Measurements from ENCODE around the gene ST6GALNAC3.

- no peak for TF ChIP-seq ELF4 (IDR thresholded peaks at IDR 0.05)
- no peak for TF ChIP-seq SP1 (IDR thresholded peaks at IDR 0.05)
- no peak for TF ChIP-seq FOXM1 (IDR thresholded peaks at IDR 0.05; ENCODE audit: borderline replicate concordance)
- TF ChIP-seq CTBP1 (IDR thresholded peaks at IDR 0.05; ENCODE audit: borderline replicate concordance), result no peak
- no peak for TF ChIP-seq BHLHE40 (IDR thresholded peaks at IDR 0.05; ENCODE audit: borderline replicate concordance)
- TF ChIP-seq ZNF384 (IDR thresholded peaks at IDR 0.05), result no peak
- TF ChIP-seq HDGF (IDR thresholded peaks at IDR 0.05; ENCODE audit: borderline replicate concordance), result no peak
- no peak for TF ChIP-seq FOXA1 (IDR thresholded peaks at IDR 0.05)
- TF ChIP-seq SUZ12 (IDR thresholded peaks at IDR 0.05), result no peak
- TF ChIP-seq FOXK2 (IDR thresholded peaks at IDR 0.05), result no peak
- TF ChIP-seq TARDBP (IDR thresholded peaks at IDR 0.05), result no peak
- TF ChIP-seq NFRKB (IDR thresholded peaks at IDR 0.05), result no peak
These were observed 551.5 kb downstream of the ST6GALNAC3 start for GRCh38 chr1:76625886-76626678.

Data from HEK293T (cell line).